ENCODE results near the gene PROM2. TPM values are rescaled to one million over a fixed set of nuclear protein-coding genes. Genes with fewer than 3 reads are reported as not detected.

PROM2 gene
- total RNA-seq, 4 donors from 2014 or later, result 96.8 to 166 (median 131) TPM

GRCh38 chr2:95320344-95320712 is 46.1 kb downstream of the PROM2 start:
- H3K27me3 ChIP-seq, result no peaks in the 10 kb centered on the region
- H3K4me3 ChIP-seq, result no peak overlapping the region
- no peak for DNase-seq (ENCODE audit: low spot score in 2 of 2)
- 68% methylated on average over 7 of the region's 11 CpGs for WGBS
- H3K9me3 ChIP-seq, result no peaks in the 10 kb centered on the region
- TF ChIP-seq EP300 (IDR thresholded peaks at IDR 0.05) (no peak), POLR2AphosphoS5 (IDR thresholded peaks at IDR 0.05) (no peak), CTCF (IDR thresholded peaks at IDR 0.05) (no peak), POLR2A (IDR thresholded peaks at IDR 0.05) (no peak)
- H3K36me3 ChIP-seq, result no peaks in the 10 kb centered on the region
- H3K27ac ChIP-seq, result no peak overlapping the region
- peaks cover 41% of the 10 kb centered on the region for H3K4me1 ChIP-seq

GRCh38 chr2:95320986-95321767 is 46.9 kb downstream of the PROM2 start:
- TF ChIP-seq EP300 (IDR thresholded peaks at IDR 0.05), result no peak
- no peak for TF ChIP-seq POLR2AphosphoS5 (IDR thresholded peaks at IDR 0.05)
- no peak for TF ChIP-seq POLR2A (IDR thresholded peaks at IDR 0.05)
- TF ChIP-seq CTCF (IDR thresholded peaks at IDR 0.05), result no peak
- no peak overlapping the region for H3K27ac ChIP-seq
- no peaks in the 10 kb centered on the region for H3K36me3 ChIP-seq
- no peak for DNase-seq (ENCODE audit: low spot score in 2 of 2)
- H3K9me3 ChIP-seq, result no peaks in the 10 kb centered on the region
- 66% methylated on average over 14 of the region's 18 CpGs for WGBS
- H3K4me3 ChIP-seq, result no peak overlapping the region
- H3K4me1 ChIP-seq, result peaks cover 32% of the 10 kb centered on the region
- H3K27me3 ChIP-seq, result no peaks in the 10 kb centered on the region

- Histone ChIP-seq H3K4me3 (no peak overlapping the region), H3K36me3 (no peaks in the 10 kb centered on the region), H3K27me3 (no peaks in the 10 kb centered on the region), H3K4me1 (peaks cover 14% of the 10 kb centered on the region), H3K27ac (no peak overlapping the region), H3K9me3 (no peaks in the 10 kb centered on the region)
- no peak for DNase-seq (ENCODE audit: low spot score in 2 of 2)
- WGBS, result 50% methylated on average over 13 of the region's 26 CpGs
- TF ChIP-seq CTCF (IDR thresholded peaks at IDR 0.05) (peak; percentile 29 to 73), POLR2A (IDR thresholded peaks at IDR 0.05) (no peak), POLR2AphosphoS5 (IDR thresholded peaks at IDR 0.05) (no peak)
These were observed 49.3 kb downstream of the PROM2 start for GRCh38 chr2:95323347-95324155.

GRCh38 chr2:95325026-95325425 is 50.8 kb downstream of the PROM2 start:
- Histone ChIP-seq H3K4me3 (no peak overlapping the region), H3K9me3 (no peaks in the 10 kb centered on the region), H3K36me3 (no peaks in the 10 kb centered on the region), H3K4me1 (peaks cover 6% of the 10 kb centered on the region), H3K27me3 (no peaks in the 10 kb centered on the region), H3K27ac (no peak overlapping the region)
- TF ChIP-seq POLR2A (IDR thresholded peaks at IDR 0.05), result no peak
- TF ChIP-seq POLR2AphosphoS5 (IDR thresholded peaks at IDR 0.05), result no peak
- TF ChIP-seq EP300 (IDR thresholded peaks at IDR 0.05), result no peak
- TF ChIP-seq CTCF (IDR thresholded peaks at IDR 0.05), result no peak
- 92% methylated on average over 11 of the region's 13 CpGs for WGBS
- no peak for DNase-seq (ENCODE audit: low spot score in 2 of 2)
